Right forelimb (tissue), 1 donor: Measurements from ENCODE around the gene MYO1E.
"Not testable (repeated sequence)": the region's sequence is repeated elsewhere in the genome, so short reads cannot be mapped to it uniquely, and the experiment has no call there.

Source experiments
- DNase-seq: peaks from one replicate; pipeline ENCODE4 v3.0.0-alpha.2; 2018

Gene MYO1E

GRCh38 chr15:59158701-59159034 is 214.0 kb downstream of the MYO1E start:
- no peak for DNase-seq

DNA sequence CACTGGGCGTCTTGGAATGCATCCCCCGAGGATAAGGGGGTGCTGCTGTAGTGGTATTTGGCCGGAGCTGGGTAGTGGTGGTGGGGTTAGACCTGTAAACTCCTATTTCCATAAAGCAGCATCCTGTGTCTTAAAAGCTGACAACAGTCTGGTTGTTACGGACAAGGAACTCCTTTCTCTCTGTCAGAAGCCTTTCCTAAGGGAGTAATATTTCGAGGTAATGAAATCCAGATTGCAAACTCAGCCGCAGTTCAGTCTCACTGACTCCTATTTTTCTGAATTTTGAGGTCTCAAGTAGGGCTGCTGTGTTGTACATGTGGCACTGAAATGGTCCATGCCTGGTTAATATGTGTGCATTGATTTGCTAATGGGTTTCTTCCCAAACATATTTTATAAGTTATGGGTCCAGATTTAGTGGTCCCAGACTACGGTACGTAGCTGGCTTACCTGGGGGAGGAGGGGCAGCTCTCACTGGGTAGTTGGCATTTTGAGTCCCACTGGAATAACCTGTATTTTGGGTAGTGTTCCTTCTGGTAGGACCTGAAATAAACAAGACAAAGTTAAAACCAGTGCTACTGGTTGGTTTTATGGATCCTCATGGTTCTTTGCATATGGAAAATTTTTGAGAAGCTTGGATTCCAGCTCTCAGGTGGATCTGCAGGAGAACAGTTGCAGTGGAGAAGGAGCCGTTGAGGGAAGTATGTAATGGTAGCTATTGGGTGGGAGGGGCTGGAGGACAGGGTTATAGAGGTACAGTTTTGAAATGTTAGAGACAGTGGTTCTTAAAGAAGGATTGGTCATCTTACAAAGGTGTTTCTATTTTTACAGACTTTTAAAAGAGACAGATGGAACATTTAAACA is 214.6 kb downstream of the MYO1E start:
- no peak for DNase-seq

DNA sequence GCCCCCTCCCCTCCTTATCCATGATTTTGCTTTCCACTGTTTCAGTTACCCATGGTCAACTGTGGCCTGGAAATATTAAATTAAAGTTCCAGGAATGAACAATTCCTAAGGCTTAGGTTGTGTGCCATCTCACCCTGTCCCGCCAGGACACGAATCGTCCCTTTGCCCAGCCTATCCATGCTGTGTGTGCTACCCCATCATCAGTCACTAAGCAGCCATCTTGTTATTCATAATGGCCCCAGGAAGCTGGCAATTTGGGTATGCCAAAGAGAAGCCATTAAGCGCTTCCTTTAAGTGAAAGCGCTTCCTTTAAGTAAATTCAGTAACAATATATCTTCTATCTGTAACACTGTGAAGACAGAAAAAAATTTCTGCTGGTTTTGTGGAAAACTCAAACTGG is 215.3 kb downstream of the MYO1E start:
- DNase-seq = no peak

- no peak for DNase-seq
Observed at GRCh38 chr15:59155431-59155830, 217.2 kb downstream of the MYO1E start.

DNA sequence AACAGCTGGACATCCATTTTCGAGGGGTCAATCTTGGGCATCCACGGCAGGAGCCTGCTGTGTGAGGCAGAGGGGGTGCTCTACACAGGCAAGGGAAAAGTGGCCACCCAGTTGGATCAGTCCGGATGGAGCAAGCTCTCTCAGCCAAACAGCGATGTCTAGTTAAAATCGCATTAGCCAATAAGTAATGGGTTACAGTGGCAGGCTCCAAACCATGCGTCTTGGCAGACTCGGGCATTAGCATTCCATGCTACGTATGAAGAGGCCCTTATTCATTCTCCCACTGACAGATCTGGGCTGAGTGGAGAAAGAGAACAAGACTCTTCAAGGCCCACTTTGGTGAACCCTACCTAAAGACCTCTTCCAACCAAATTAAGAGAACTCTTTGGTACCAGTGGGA is 218.4 kb downstream of the MYO1E start:
- DNase-seq = no peak

DNA sequence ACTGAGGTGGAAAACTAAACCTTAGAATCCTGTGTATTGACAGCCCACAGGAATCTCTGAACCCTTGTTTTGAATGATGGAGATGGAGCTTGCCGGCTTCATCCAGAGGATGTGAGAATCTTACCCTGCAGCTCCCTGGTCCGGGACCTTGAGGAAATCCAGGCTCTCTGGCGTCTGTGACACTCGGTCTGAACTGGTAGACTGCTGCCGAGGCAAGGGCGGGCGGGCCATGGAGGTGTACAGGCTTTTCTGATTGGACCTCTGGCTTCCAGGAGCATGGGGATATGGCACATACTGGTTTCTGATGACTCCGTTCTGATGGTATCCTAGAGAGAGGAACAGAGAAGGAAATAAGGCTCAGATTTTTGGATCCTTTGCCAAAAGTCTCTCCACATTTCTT is 219.2 kb downstream of the MYO1E start:
- DNase-seq = no peak

GRCh38 chr15:59152694-59153450 is 219.8 kb downstream of the MYO1E start:
- no peak for DNase-seq

GRCh38 chr15:59150185-59150584 is 222.5 kb downstream of the MYO1E start:
- DNase-seq = no peak

GRCh38 chr15:59148153-59148833 is 224.4 kb downstream of the MYO1E start:
- DNase-seq = no peak

DNA sequence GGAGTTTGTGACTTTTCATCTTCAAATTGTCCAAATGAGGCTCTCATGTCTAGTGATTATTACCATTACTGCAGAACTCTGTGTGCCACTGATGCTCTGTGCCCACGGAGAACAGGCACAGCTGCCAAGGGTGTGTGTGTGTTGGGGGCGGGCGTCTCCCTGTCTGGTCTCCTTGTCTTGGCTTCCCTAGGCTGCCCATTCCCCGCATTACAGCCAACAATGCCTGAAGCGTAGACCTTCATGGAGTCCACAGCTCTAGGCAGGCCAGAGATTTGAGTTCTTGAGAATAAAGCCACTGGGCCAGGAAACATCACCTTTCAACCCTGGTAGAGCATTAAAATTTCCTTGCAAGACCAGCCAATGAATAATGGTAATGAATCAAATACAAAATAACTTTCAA is 225.0 kb downstream of the MYO1E start:
- no peak for DNase-seq

DNA sequence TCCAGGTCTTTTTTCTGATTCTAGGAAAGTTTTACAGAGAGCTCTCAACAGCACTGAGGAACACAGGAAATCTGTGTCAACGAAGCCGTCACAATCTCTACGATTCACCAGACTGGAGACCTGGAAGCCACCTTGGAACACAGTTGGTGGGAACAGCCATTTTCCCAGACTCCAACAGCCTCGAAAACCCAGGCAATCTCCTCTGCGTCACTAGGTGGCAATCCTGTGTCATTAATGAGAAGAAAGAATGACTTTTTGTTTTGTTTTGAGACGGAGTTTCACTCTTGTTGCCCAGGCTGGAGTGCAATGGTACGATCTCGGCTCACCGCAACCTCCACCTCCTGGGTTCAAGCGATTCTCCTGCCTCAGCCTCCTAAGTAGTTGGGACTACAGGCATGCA is 228.1 kb downstream of the MYO1E start:
- not testable (repeated sequence) for DNase-seq

- no peak for DNase-seq
Observed at GRCh38 chr15:59143281-59143680, 229.4 kb downstream of the MYO1E start.

DNA sequence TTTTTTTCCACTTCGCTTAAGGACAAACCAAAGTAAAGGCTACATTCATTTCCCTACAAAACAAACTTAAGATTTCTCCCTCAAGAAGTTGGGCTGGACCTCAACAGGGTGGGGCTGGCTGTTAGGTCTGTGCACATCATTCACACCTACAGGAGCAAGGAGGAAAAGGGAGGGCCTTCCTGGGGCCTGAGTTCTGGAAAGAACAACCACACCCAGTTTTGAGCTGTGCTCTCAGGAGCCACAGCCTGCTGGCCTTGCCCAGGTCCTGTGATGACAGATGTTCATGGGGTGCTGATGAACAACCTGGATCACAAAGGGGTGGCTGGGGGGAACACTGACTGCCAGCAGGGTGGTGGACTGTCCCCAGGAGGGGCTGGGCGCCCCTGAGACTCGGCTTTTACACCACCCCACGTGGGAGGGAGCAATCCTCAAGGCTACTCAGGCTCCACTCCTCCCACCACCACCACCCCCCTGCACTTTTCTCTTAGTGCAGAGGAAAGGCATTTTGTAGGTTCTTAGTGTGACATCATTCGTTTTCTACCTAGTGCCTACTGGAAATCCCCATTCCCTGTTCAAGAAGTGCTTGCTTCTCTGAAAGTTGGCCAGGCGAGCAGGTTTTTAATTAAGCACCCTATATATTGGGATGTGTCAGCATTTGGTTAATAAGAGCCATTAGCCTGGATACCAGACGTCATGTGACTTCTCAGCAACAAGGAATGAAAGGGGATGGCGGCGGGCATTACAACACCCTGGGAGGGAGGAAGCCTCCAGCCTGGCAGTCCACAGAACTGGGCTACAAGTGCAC is 232.0 kb downstream of the MYO1E start:
- no peak for DNase-seq

DNA sequence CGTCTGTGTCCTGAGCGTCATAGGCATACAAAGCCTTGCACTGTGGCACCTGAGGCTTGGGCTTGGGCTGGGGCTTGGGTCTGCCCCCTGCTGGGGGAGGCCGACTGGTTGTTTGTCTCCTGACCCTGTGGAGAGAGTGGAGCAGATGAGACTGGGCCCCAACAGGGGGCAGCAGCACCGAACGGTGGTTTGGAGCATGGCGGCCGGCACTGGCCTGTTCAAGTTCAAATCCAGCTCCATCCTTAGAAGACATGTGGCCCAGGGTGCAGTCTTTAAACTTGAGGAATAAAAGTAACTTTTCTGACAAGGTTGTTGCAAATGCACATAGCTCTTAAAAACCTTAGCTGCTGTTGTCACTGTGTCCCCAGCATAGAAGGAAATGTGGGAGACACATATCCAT is 234.4 kb downstream of the MYO1E start:
- DNase-seq = no peak

GRCh38 chr15:59137566-59137965 is 235.1 kb downstream of the MYO1E start:
- no peak for DNase-seq

DNA sequence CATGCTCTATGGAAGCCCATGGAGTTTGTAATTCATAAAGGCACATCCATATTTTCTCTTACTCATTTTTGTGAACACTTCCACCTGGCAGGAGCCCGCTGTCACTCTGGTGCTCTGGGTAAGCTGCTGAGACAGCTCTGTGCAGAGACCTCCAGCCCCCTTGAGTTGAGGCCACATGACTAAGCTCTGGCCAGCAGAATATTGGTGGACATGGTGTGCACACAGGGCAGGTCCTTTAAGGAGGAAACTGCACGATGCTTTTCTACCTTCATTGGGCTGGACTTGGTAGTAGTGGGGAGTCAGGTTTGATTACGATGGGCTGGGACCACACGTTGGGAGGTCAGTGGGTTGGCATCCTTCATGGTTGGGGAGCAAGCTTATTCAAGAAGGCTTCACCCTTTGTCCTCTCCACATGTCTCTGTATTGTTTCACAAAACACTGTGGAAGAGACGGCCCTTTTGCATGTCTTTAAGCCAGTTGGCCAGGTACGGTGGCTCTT is 238.7 kb downstream of the MYO1E start:
- no peak for DNase-seq

- DNase-seq = no peak
Observed at GRCh38 chr15:59131969-59132562, 240.6 kb downstream of the MYO1E start.

DNA sequence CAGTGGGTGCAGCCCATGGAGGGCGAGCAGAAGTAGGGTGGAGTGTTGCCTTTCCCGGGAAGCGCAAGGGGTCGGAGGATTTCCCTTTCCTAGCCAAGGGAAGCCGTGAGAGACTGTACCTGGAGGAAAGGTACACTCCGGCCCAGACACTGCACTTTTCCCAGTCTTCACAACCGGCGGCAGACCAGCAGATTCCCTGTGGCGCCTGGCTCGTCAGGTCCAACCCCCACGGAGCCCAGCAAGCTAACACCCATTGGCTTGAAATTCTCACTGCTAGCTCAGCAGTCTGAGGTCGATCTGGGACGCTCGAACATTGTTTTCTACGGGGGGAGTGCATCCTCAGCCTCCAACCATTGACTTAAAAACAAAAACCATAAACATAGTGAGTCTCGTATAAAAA is 241.2 kb downstream of the MYO1E start:
- DNase-seq = no peak

GRCh38 chr15:59127255-59127654 is 245.4 kb downstream of the MYO1E start:
- DNase-seq = not testable (repeated sequence)

DNA sequence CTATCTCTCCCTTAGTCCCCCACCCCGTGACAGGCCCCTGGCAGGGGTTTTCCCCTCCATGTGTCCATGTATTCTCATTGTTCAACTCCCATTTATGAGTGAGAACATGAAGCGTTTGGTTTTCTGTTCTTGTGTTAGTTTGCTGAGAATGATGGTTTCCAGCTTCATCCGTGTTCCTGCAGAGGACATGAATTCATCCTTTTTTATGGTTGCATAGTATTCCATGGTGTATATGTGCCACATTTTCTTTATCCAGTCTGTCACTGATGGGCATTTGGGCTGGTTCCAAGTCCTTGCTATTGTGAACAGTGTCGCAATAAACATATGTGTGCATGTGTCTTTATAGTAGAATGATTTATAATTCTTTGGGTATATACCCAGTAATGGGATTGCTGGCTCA is 247.0 kb downstream of the MYO1E start:
- not testable (repeated sequence) for DNase-seq

DNA sequence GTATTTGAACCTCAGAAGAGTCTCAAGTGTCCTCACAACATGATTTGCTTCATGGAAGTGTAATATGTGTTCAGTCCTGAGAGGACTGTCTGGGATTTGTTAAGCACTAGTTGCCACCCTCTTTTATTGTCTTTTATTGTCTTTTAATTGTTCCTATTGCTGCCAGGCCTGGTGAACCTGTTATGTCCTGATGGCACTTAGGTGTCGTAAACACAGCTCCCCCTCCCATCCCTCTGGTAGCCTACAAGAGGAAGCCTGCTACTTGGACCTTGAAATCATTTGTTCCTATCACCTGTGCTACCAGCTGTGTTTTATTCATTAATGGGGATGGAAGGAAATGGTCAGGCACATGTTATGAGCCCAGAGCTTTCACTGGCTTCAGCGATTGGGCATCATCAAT is 248.4 kb downstream of the MYO1E start:
- DNase-seq = no peak

DNA sequence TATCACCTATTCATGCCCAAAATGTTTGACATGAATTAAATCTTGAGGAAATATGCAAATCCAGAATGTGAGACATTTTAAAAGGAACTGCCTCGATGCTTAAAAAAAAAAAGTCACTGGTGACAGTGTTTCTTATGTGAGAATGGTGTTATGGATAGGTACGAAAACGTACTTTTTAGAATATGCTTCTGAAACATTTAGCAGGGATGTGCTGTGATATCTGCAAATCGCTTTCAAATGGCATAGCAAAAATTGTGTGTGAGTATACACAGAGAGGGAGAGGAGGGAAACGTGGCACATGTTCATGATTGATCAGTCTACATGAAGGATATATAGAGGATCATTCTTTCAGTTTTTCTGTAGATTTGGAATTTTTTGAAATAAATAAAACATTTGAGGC is 251.7 kb downstream of the MYO1E start:
- DNase-seq = no peak
